Measurements from ENCODE around the gene C10orf67. TPM values are rescaled to one million over a fixed set of nuclear protein-coding genes. Genes with fewer than 3 reads are reported as not detected.

C10orf67 gene
- total RNA-seq, 1 experiment from 2014 or later: 0.07 TPM

DNA sequence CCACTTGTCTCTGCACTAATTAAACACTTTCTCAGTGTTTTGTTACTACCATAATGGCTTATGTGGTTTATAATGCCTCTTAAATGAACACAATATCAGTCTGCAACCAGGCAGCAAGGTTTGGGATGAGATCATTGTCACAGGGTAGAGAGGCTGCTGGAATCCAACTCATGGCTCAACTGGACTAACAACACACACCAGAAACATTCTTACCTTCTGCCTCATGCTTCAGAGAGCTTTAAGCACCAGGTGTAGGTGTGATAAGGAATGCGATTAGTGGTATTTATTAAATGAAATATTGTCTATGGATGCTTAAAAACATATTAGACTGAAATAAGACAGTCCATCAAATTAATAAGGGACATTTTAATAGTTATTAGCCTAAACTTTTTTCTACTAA is 127.1 kb downstream of the C10orf67 start:
- in situ Hi-C loops (cut with HindIII; ENCODE audit: low pct_unique_long_range_greater_than_20kb, low sequenced_read_pairs): no loop called here
- DNase-seq (ENCODE audit: low read depth): no peak

GRCh38 chr10:23205972-23206642 is 138.5 kb downstream of the C10orf67 start:
- in situ Hi-C loops (cut with HindIII; ENCODE audit: low pct_unique_long_range_greater_than_20kb, low sequenced_read_pairs): no loop called here
- no peak for DNase-seq (ENCODE audit: low read depth)

GRCh38 chr10:23204773-23205172 is 139.8 kb downstream of the C10orf67 start:
- in situ Hi-C loops (cut with HindIII; ENCODE audit: low pct_unique_long_range_greater_than_20kb, low sequenced_read_pairs): no loop called here
- DNase-seq (ENCODE audit: low read depth): no peak

- in situ Hi-C loops (cut with HindIII; ENCODE audit: low pct_unique_long_range_greater_than_20kb, low sequenced_read_pairs): no loop called here
- DNase-seq (ENCODE audit: low read depth): no peak
These were observed 140.9 kb downstream of the C10orf67 start for GRCh38 chr10:23203369-23204325.

- in situ Hi-C loops (cut with HindIII; ENCODE audit: low pct_unique_long_range_greater_than_20kb, low sequenced_read_pairs): no loop called here
- DNase-seq (ENCODE audit: low read depth): no peak
These were observed 141.8 kb downstream of the C10orf67 start for GRCh38 chr10:23202779-23203178.

GRCh38 chr10:23201837-23202236 is 142.8 kb downstream of the C10orf67 start:
- in situ Hi-C loops (cut with HindIII; ENCODE audit: low pct_unique_long_range_greater_than_20kb, low sequenced_read_pairs): no loop called here

DNA sequence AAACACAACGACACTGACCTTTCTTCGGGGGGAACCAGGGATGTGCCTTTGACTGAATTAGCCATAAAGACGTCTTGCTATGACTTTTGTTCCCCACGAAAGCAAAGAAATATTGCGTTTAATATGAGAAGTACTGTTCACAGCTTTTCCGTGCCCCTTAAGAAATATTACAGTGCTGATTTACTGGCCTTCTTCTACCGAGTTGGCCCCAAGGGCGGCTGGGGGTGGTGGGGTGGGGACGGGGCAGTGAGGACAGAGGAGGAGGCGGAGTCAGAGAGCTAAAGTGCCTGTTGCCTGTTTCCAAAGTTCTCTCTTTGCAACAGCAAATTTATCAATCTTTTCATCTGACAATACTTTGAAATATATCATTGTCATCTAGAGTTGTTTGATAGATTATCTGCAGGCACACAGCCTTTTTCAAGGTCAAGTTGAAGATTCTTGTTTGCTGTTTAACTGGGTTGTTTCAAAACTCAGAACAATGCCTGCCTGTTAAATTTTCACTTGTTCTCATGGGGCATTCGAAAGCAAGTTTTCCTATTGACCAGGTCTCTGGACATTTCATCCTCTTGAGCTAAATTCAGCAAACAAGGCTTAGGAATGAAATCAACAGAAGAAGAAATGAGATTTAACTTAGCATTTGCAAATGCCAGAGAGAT is 143.5 kb downstream of the C10orf67 start:
- in situ Hi-C loops (cut with HindIII; ENCODE audit: low pct_unique_long_range_greater_than_20kb, low sequenced_read_pairs): no loop called here
- DNase-seq (ENCODE audit: low read depth): no peak

More at GRCh38 chr10:23201837-23202236, 142.8 kb downstream of the C10orf67 start:
- no peak for DNase-seq (ENCODE audit: low read depth)

DNA sequence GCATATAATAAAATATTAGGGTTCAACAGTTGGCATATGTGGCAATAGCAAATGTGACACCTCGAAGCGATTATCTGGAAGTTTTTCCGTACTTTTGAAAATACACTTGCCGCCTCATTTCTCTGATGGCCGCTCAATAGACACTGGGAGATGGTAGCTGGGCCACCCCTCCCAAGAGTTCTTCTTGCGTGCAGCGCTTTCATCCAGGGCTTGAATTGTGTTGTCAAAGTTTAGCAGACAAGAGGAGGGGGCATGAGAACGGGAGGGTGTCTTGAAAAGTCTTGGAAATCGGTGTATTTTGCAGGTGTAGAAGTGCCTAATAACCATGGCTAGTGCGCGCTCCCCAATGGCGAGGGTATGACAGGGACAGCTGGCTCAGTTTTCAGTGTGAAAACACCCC is 144.0 kb downstream of the C10orf67 start:
- in situ Hi-C loops (cut with HindIII; ENCODE audit: low pct_unique_long_range_greater_than_20kb, low sequenced_read_pairs): no loop called here

GRCh38 chr10:23199768-23200511 is 144.7 kb downstream of the C10orf67 start:
- in situ Hi-C loops (cut with HindIII; ENCODE audit: low pct_unique_long_range_greater_than_20kb, low sequenced_read_pairs): no loop called here
- DNase-seq (ENCODE audit: low read depth): no peak

More for the DNA sequence above, 144.0 kb downstream of the C10orf67 start:
- DNase-seq (ENCODE audit: low read depth): no peak

GRCh38 chr10:23198940-23199767 is 145.4 kb downstream of the C10orf67 start:
- in situ Hi-C loops (cut with HindIII; ENCODE audit: low pct_unique_long_range_greater_than_20kb, low sequenced_read_pairs): no loop called here
- no peak for DNase-seq (ENCODE audit: low read depth)

DNA sequence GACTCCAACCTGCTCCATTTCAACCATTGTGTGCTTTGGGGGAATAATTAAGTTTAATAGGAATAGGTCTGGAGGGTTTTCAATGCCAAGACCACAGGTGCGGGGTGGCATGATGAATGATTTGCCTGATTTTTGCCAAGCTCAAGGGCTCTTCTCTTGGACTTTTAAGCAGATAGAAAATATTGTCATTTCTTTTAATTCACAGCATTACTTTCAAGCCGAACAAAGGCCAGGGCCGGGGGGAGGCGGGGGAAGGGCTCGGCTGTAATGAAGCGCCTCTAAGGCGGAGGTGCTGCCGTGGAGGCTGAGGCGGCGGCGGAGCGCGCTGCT is 146.0 kb downstream of the C10orf67 start:
- in situ Hi-C loops (cut with HindIII; ENCODE audit: low pct_unique_long_range_greater_than_20kb, low sequenced_read_pairs): no loop called here
- no peak for DNase-seq (ENCODE audit: low read depth)

DNA sequence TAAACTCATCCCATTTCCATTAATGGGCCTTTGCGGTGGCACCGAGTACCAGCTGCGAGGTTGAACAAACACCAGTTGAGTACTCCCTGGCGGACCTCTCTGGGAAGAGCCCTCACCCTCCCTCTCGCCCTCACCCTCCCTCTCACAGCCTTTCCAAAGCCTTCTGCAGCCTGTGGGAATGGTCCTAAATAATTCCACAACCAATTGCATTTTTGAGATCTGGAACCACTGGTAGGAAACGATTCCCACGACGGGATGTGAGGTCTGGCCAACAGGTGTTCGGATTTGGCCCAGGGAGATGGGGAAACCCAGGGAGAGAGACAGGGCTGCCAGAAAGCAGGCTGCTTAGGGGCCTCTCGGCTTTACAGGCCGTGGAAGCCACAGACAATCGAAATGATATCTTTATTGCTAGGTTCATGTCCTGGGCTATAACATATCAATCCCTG is 147.2 kb downstream of the C10orf67 start:
- in situ Hi-C loops (cut with HindIII; ENCODE audit: low pct_unique_long_range_greater_than_20kb, low sequenced_read_pairs): no loop called here
- no peak for DNase-seq (ENCODE audit: low read depth)

- in situ Hi-C loops (cut with HindIII; ENCODE audit: low pct_unique_long_range_greater_than_20kb, low sequenced_read_pairs): no loop called here
These were observed 147.7 kb downstream of the C10orf67 start for GRCh38 chr10:23196915-23197314.

DNA sequence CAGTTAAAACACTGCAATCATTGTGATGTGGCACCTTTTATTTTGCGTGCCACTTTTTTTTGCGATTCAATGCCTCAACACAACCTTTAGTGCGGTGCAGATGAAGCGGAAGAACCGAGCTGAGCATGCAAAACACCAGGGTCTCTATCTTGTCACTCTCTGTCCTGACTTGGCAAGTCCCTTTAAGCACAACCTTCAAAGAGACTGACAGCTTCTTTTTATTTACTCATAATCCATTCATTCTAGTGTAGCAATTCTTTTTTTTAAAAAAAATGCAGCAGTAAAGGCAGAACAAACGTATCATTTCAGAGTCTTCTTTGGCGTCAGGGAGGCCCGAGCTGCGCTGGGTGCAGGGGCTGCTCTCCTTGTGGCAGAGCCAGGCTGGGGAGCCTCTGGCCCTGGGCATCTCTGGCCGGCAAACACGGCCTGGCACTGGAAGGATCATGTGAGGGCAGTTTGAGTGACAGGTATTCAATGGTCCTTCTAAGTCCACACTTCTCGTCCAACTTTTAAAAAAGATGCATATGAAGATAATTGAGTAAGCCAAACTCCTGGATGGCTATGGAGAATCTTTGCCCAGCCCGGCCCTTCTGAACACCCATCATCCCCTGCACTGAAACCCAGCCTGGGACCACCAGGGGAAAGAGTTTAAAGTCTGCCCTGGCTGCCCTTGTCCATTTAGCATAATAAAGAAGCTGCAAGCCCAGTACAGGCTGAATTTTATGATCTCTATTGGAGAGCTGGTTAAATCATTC is 148.6 kb downstream of the C10orf67 start:
- DNase-seq (ENCODE audit: low read depth): no peak
- in situ Hi-C loops (cut with HindIII; ENCODE audit: low pct_unique_long_range_greater_than_20kb, low sequenced_read_pairs): no loop called here

More at GRCh38 chr10:23196915-23197314, 147.7 kb downstream of the C10orf67 start:
- DNase-seq (ENCODE audit: low read depth): no peak

- in situ Hi-C loops (cut with HindIII; ENCODE audit: low pct_unique_long_range_greater_than_20kb, low sequenced_read_pairs): no loop called here
- no peak for DNase-seq (ENCODE audit: low read depth)
These were observed 149.4 kb downstream of the C10orf67 start for GRCh38 chr10:23194966-23195845.

GRCh38 chr10:23194471-23194965 is 150.1 kb downstream of the C10orf67 start:
- in situ Hi-C loops (cut with HindIII; ENCODE audit: low pct_unique_long_range_greater_than_20kb, low sequenced_read_pairs): no loop called here
- DNase-seq (ENCODE audit: low read depth): no peak
